OCI-LY1 (cell line): ENCODE results near the gene ATP5MK.

Experiments
- H2AFZ ChIP-seq: fragments of 200-600 bp; sonication (generic), shearing (Covaris generic); 2 replicates; pipeline ENCODE4 v1.6.0; 2014; ENCODE audit warnings: antibody characterized with exemption, mild to moderate bottlenecking, low read length
- H3F3A ChIP-seq: fragments of 200-600 bp; sonication (generic), shearing (Covaris generic); 2 replicates; pipeline ENCODE4 v1.6.0; 2014; ENCODE audit warnings: mild to moderate bottlenecking, antibody characterized with exemption, low read length, moderate library complexity; ENCODE audit not compliant: insufficient read depth
- H3K27ac ChIP-seq: fragments of 200-600 bp; sonication (generic); 2 replicates; pipeline ENCODE4 v1.5.1; 2014; ENCODE audit warnings: low read length, mixed run types, mild to moderate bottlenecking, low read depth; ENCODE audit not compliant: poor library complexity, severe bottlenecking
- H3K27me3 ChIP-seq: fragments of 200-600 bp; sonication (generic); 2 replicates; pipeline ENCODE4 v1.6.0; 2014; ENCODE audit warnings: antibody characterized with exemption, mild to moderate bottlenecking, low read length, moderate library complexity; ENCODE audit not compliant: insufficient read depth
- H3K36me3 ChIP-seq: fragments of 200-600 bp; sonication (generic); 2 replicates; pipeline ENCODE4 v1.6.1; 2014; ENCODE audit warnings: mild to moderate bottlenecking, antibody characterized with exemption, low read length, moderate library complexity, mixed read lengths; ENCODE audit not compliant: insufficient read depth
- H3K4me1 ChIP-seq: fragments of 200-600 bp; sonication (generic); 2 replicates; pipeline ENCODE4 v1.5.1; 2014; ENCODE audit warnings: mild to moderate bottlenecking, low read length, moderate library complexity; ENCODE audit not compliant: insufficient read depth, severe bottlenecking
- H3K4me2 ChIP-seq: fragments of 200-600 bp; sonication (generic), shearing (Covaris generic); 2 replicates; pipeline ENCODE4 v1.6.1; 2014; ENCODE audit warnings: low read length
- H3K4me3 ChIP-seq: fragments of 200-600 bp; sonication (generic); 2 replicates; pipeline ENCODE4 v1.5.1; 2014; ENCODE audit warnings: low read length, low read depth, mild to moderate bottlenecking, mixed read lengths; ENCODE audit not compliant: poor library complexity, severe bottlenecking
- H3K79me2 ChIP-seq: fragments of 200-600 bp; shearing (Covaris generic); 2 replicates; pipeline ENCODE4 v1.6.1; 2016; ENCODE audit warnings: mixed run types, low read length, mixed read lengths; ENCODE audit not compliant: insufficient read depth
- H3K9ac ChIP-seq: fragments of 200-600 bp; sonication (generic), shearing (Covaris generic); 2 replicates; pipeline ENCODE4 v1.6.1; 2014; ENCODE audit warnings: mild to moderate bottlenecking, low read length, mixed read lengths
- H3K9me2 ChIP-seq: fragments of 200-600 bp; sonication (generic), shearing (Covaris generic); 2 replicates; pipeline ENCODE4 v1.6.1; 2014; ENCODE audit warnings: low read depth, mild to moderate bottlenecking, low read length, mixed read lengths
- H3K9me3 ChIP-seq: fragments of 200-600 bp; shearing (Covaris generic); 2 replicates; pipeline ENCODE4 v1.6.1; 2014; ENCODE audit warnings: low read length, mixed read lengths
- H4K20me1 ChIP-seq: fragments of 200-600 bp; sonication (generic), shearing (Covaris generic); 2 replicates; pipeline ENCODE4 v1.6.0; 2016; ENCODE audit warnings: mild to moderate bottlenecking, low read length; ENCODE audit not compliant: insufficient read depth
- CTCF ChIP-seq: fragments of 200-600 bp; sonication (generic), shearing (Covaris generic); IDR thresholded peaks from 2 replicates; pipeline ENCODE4 v1.5.1; 2017; ENCODE audit warnings: mild to moderate bottlenecking, antibody characterized with exemption, low read length, moderate library complexity, mixed read lengths
- EZH2 ChIP-seq: fragments of 200-600 bp; sonication (generic), shearing (Covaris generic); IDR thresholded peaks from 2 replicates; pipeline ENCODE4 v1.8.0; 2017; ENCODE audit warnings: borderline replicate concordance, mixed run types, mild to moderate bottlenecking, antibody characterized with exemption, low read length, moderate library complexity, mixed read lengths

Gene ATP5MK

DNA sequence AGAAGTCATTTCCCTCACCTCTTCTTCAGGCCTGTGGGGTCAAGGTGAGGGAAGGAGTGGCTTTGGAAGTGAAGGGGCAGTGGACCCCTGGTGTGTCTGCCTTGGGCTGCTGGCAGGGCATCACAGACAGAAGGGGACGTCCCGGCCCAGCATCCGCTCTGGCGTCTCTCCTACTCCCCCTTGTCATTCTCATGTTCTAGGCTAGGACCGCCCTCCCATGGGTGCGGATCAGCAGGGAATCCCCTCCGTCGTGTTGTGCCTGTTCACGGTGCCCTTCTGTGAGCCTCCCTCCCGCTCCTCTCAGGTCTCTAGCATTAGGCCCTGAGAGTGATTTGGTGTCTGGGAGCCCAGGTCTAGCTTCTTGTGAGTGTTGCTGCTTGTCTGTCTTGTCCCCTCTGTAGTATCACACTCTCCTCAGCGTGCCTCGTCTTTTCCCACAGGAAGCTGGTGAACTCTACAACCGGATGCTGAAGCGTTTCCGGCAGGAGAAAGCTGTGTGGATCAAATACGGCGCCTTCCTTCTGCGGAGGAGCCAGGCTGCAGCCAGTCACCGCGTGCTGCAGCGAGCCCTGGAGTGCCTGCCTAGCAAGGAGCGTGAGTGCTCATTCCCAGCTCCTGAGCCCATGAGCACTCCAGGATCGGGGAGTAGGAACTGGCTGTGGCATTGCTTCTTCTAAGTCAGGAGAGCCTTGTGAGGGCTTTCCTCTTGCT lies 47.4 kb upstream of the ATP5MK start:
- Histone ChIP-seq H3K9me2 (no peaks in the 10 kb centered on the region), H2AFZ (no peak overlapping the region), H3K36me3 (peaks cover 90% of the 10 kb centered on the region), H3K27ac (no peak overlapping the region), H3K9ac (no peak overlapping the region), H3F3A (no peaks in the 10 kb centered on the region), H3K4me3 (no peak overlapping the region), H3K27me3 (no peaks in the 10 kb centered on the region), H3K4me1 (no peaks in the 10 kb centered on the region), H4K20me1 (no peaks in the 10 kb centered on the region), H3K79me2 (no peaks in the 10 kb centered on the region), H3K4me2 (no peak overlapping the region), H3K9me3 (no peaks in the 10 kb centered on the region)
- TF ChIP-seq EZH2: no peak
- TF ChIP-seq CTCF: no peak

DNA sequence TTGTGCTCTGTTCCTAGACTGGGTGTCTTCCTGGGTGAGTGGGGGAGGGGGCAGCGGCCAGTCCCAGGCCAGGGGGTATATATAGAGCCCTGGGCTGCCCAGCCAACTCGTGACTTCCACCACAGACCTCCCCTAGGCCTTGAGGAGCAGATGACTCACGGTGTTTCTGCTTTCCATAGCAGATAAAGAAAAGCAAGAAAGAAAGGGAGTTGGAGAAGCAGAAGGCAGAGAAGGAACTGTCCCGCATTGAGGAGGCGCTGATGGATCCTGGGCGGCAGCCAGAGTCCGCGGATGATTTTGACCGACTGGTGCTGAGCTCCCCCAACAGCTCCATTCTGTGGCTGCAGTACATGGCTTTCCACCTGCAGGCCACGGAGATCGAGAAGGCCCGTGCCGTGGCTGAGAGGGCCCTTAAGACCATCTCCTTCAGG lies 45.8 kb upstream of the ATP5MK start:
- Histone ChIP-seq H3K9me3 (no peaks in the 10 kb centered on the region), H2AFZ (no peak overlapping the region), H3K27me3 (no peaks in the 10 kb centered on the region), H3K36me3 (peaks cover 95% of the 10 kb centered on the region), H4K20me1 (no peaks in the 10 kb centered on the region), H3K9me2 (no peaks in the 10 kb centered on the region), H3F3A (no peaks in the 10 kb centered on the region), H3K9ac (no peak overlapping the region), H3K79me2 (no peaks in the 10 kb centered on the region), H3K4me3 (no peak overlapping the region), H3K4me2 (no peak overlapping the region), H3K4me1 (no peaks in the 10 kb centered on the region), H3K27ac (no peak overlapping the region)
- no peak for TF ChIP-seq CTCF
- no peak for TF ChIP-seq EZH2

DNA sequence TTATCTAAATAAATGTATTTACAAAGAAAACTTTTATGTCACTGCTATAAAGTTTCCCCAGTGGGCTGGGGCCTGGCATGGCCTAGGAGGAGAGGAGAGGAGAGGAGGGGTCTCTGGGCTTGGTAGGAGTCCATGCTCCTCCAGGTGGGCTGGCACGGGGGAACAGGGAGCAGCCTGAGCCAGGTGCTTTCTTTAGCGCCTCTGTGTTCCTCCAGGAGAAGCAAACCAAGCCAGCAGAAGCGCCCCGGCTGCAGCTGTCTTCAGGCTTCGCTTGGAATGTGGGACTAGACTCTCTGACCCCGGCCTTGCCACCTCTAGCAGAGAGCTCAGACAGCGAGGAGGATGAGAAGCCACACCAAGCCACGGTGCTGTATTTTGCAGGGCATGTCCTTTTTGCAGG lies 45.3 kb upstream of the ATP5MK start:
- H3K36me3 ChIP-seq: peaks cover 96% of the 10 kb centered on the region

More for the DNA sequence above, 45.3 kb upstream of the ATP5MK start:
- no peaks in the 10 kb centered on the region for H3K79me2 ChIP-seq
- no peaks in the 10 kb centered on the region for H3K9me2 ChIP-seq
- no peak overlapping the region for H3K9ac ChIP-seq
- no peaks in the 10 kb centered on the region for H3K27me3 ChIP-seq
- no peak overlapping the region for H2AFZ ChIP-seq
- TF ChIP-seq CTCF (no peak), EZH2 (no peak)
- H3K27ac ChIP-seq: no peak overlapping the region
- H3F3A ChIP-seq: no peaks in the 10 kb centered on the region
- no peaks in the 10 kb centered on the region for H3K9me3 ChIP-seq
- H3K4me3 ChIP-seq: no peak overlapping the region
- H3K4me2 ChIP-seq: no peak overlapping the region
- no peaks in the 10 kb centered on the region for H3K4me1 ChIP-seq
- H4K20me1 ChIP-seq: no peaks in the 10 kb centered on the region
